ENCODE results near the gene CERS6. TPM values are rescaled to one million over a fixed set of nuclear protein-coding genes. Genes with fewer than 3 reads are reported as not detected.
"Not testable (repeated sequence)": the region's sequence is repeated elsewhere in the genome, so short reads cannot be mapped to it uniquely, and the experiment has no call there.

The CERS6 gene
- polyA plus RNA-seq, 4 donors: 41.8 to 50.6 (median 47.4) TPM

GRCh38 chr2:168787782-168788376 lies 331.8 kb downstream of the CERS6 start:
- no peak for DNase-seq (ENCODE audit: low read depth in 4 of 4, low spot score in 2 of 4)

GRCh38 chr2:168789776-168790175 lies 333.7 kb downstream of the CERS6 start:
- no peak for DNase-seq (ENCODE audit: low read depth in 4 of 4, low spot score in 2 of 4)

GRCh38 chr2:168790226-168790902 lies 334.3 kb downstream of the CERS6 start:
- no peak for DNase-seq (ENCODE audit: low read depth in 4 of 4, low spot score in 2 of 4)

- not testable (repeated sequence) for DNase-seq (ENCODE audit: low read depth in 4 of 4, low spot score in 2 of 4)
Observed at GRCh38 chr2:168791140-168791539, 335.1 kb downstream of the CERS6 start.

- no peak for DNase-seq (ENCODE audit: low read depth in 4 of 4, low spot score in 2 of 4)
Observed at GRCh38 chr2:168793596-168793995, 337.5 kb downstream of the CERS6 start.

- DNase-seq (ENCODE audit: low read depth in 4 of 4, low spot score in 2 of 4): no peak
Observed at GRCh38 chr2:168794968-168795367, 338.9 kb downstream of the CERS6 start.

GRCh38 chr2:168796090-168796577 lies 340.1 kb downstream of the CERS6 start:
- DNase-seq (ENCODE audit: low read depth in 4 of 4, low spot score in 2 of 4): no peak

- no peak for DNase-seq (ENCODE audit: low read depth in 4 of 4, low spot score in 2 of 4)
Observed at GRCh38 chr2:168796583-168797285, 340.7 kb downstream of the CERS6 start.

GRCh38 chr2:168797286-168797655 lies 341.2 kb downstream of the CERS6 start:
- no peak for DNase-seq (ENCODE audit: low read depth in 4 of 4, low spot score in 2 of 4)

- DNase-seq (ENCODE audit: low read depth in 4 of 4, low spot score in 2 of 4): no peak
Observed at GRCh38 chr2:168798076-168798887, 342.2 kb downstream of the CERS6 start.

- no peak for DNase-seq (ENCODE audit: low read depth in 4 of 4, low spot score in 2 of 4)
Observed at GRCh38 chr2:168798888-168799410, 342.9 kb downstream of the CERS6 start.

- DNase-seq (ENCODE audit: low read depth in 4 of 4, low spot score in 2 of 4): no peak
Observed at GRCh38 chr2:168801471-168801870, 345.4 kb downstream of the CERS6 start.

GRCh38 chr2:168801961-168802858 lies 346.1 kb downstream of the CERS6 start, which contains the start of gene NOSTRIN:
NOSTRIN (plus strand) TSS chr2:168802637; CDS start chr2:168802647, 10 bp downstream.
- no peak for DNase-seq (ENCODE audit: low read depth in 4 of 4, low spot score in 2 of 4)

GRCh38 chr2:168802859-168803725 lies 347.0 kb downstream of the CERS6 start:
- DNase-seq (ENCODE audit: low read depth in 4 of 4, low spot score in 2 of 4): no peak

- no peak for DNase-seq (ENCODE audit: low read depth in 4 of 4, low spot score in 2 of 4)
Observed at GRCh38 chr2:168804214-168804613, 348.1 kb downstream of the CERS6 start.

GRCh38 chr2:168805615-168806014 lies 349.5 kb downstream of the CERS6 start:
- DNase-seq (ENCODE audit: low read depth in 4 of 4, low spot score in 2 of 4): no peak

GRCh38 chr2:168809537-168809936 lies 353.5 kb downstream of the CERS6 start:
- no peak for DNase-seq (ENCODE audit: low read depth in 4 of 4, low spot score in 2 of 4)

- DNase-seq (ENCODE audit: low read depth in 4 of 4, low spot score in 2 of 4): no peak
Observed at GRCh38 chr2:168810235-168810634, 354.2 kb downstream of the CERS6 start.

- no peak for DNase-seq (ENCODE audit: low read depth in 4 of 4, low spot score in 2 of 4)
Observed at GRCh38 chr2:168811696-168812095, 355.6 kb downstream of the CERS6 start.
